HepG2 (cell line): Measurements from ENCODE around the gene ZNF48. TPM values are rescaled to one million over a fixed set of nuclear protein-coding genes. Genes with fewer than 3 reads are reported as not detected.

ENCODE experiments used
- ATAC-seq: fragments of 200-7000 bp; cut with Tn5 transposase; 3 replicates; pipeline ENCODE4 v1.9.1; 2020; ENCODE audit warnings: mild to moderate bottlenecking, moderate library complexity
- BruUV-seq: library from RNA; stranded (reverse); fragments of 400-500 nt; replicated peaks from 2 replicates; lab custom pipeline; 2021; lab: Mats Ljungman, UMichigan
- CTCF ChIA-PET: fragments of 300-600 bp; formaldehyde crosslinking; extraction: SDS; loops from one replicate; lab custom pipeline; 2021; ENCODE audit warnings: low total read pairs, inconsistent platforms, low intra/inter-chr PET ratio; lab: Yijun Ruan, JAX
- POLR2A ChIA-PET: fragments of 350-600 bp; sonication (Branson Sonifier 250); formaldehyde crosslinking; loops from one replicate; lab custom pipeline; 2020; ENCODE audit warnings: antibody characterized with exemption, inconsistent platforms; lab: Yijun Ruan, JAX
- DNase-seq: peaks from one replicate; pipeline ENCODE4 v3.0.0-alpha.2; 2015; ENCODE audit warnings: low spot score
- FAIRE-seq: peaks from 3 replicates; lab custom pipeline; 2011; peaks lifted over from hg19 to GRCh38; lab: Jason Lieb, UNC
- H2AFZ ChIP-seq: one replicate; pipeline ENCODE4 v1.6.1; 2011; ENCODE audit warnings: low read length, inconsistent platforms
- H3K27ac ChIP-seq: fragments of 300-600 bp; 3 replicates; pipeline ENCODE4 v1.8.0; 2011; ENCODE audit warnings: mixed run types, mild to moderate bottlenecking, mixed read lengths, low read length, inconsistent platforms; ENCODE audit not compliant: insufficient read depth; ENCODE audit errors: extremely low read length
- H3K27me3 ChIP-seq, 2 experiments: fragments of 200-600 bp in 1 of 2; 2 replicates in 1 of 2; 3 replicates in 1 of 2; pipeline versions ENCODE4 v1.6.0 to v1.8.0; 2011; ENCODE audit warnings: low read length in 2 of 2, mild to moderate bottlenecking in 2 of 2, moderate library complexity in 2 of 2, inconsistent platforms in 1 of 2; ENCODE audit not compliant: insufficient read depth in 2 of 2, control insufficient read depth in 1 of 2
- H3K36me3 ChIP-seq, 2 experiments: fragments of 200-600 bp in 1 of 2; replicated peaks in 1 of 2; 2 replicates in 1 of 2; 3 replicates in 1 of 2; pipeline versions ENCODE4 v1.5.1 to v1.8.0; 2011; ENCODE audit warnings: low read length in 2 of 2, inconsistent platforms in 1 of 2; ENCODE audit not compliant: insufficient read depth in 2 of 2, control insufficient read depth in 1 of 2
- H3K4me1 ChIP-seq: 2 replicates; pipeline ENCODE4 v1.5.1; 2012; ENCODE audit warnings: low read length, inconsistent platforms; ENCODE audit not compliant: insufficient read depth
- H3K4me2 ChIP-seq: 2 replicates; pipeline ENCODE4 v1.6.0; 2011; ENCODE audit warnings: low read depth, low read length, inconsistent platforms
- H3K4me3 ChIP-seq, 3 experiments: fragments of 200-600 bp in 1 of 3; sonication (generic), shearing (Covaris generic) in 1 of 3; replicated peaks in 1 of 3; 2 replicates each; pipeline ENCODE4 v1.5.1; 2011 to 2016; ENCODE audit warnings: low read length in 3 of 3, inconsistent platforms in 2 of 3, low read depth in 2 of 3, mild to moderate bottlenecking in 2 of 3, control low read depth in 1 of 3, mixed read lengths in 1 of 3; ENCODE audit not compliant: insufficient read depth in 1 of 3
- H3K79me2 ChIP-seq: one replicate; pipeline ENCODE4 v1.6.1; 2011; ENCODE audit warnings: low read length, inconsistent platforms; ENCODE audit not compliant: insufficient read depth
- H3K9ac ChIP-seq: 2 replicates; pipeline ENCODE4 v1.6.0; 2011; ENCODE audit warnings: mild to moderate bottlenecking, low read depth, low read length, inconsistent platforms; ENCODE audit not compliant: insufficient read depth
- H3K9me3 ChIP-seq: 2 replicates; pipeline ENCODE4 v1.5.1; 2012; ENCODE audit warnings: mild to moderate bottlenecking, low read length
- H4K20me1 ChIP-seq: 2 replicates; pipeline ENCODE4 v1.6.0; 2011; ENCODE audit warnings: inconsistent platforms, mild to moderate bottlenecking, low read length, moderate library complexity; ENCODE audit not compliant: insufficient read depth
- AGO1 ChIP-seq: fragments of 200-400 bp; formaldehyde crosslinking; IDR thresholded peaks from 2 replicates; pipeline ENCODE4 v1.6.1; 2017; ENCODE audit warnings: mild to moderate bottlenecking, low read depth, low read length, moderate library complexity; ENCODE audit not compliant: poor library complexity, severe bottlenecking
- HNRNPH1 ChIP-seq: fragments of 200-400 bp; formaldehyde crosslinking; optimal IDR thresholded peaks from 2 replicates; pipeline ENCODE3; 2017; ENCODE audit warnings: mild to moderate bottlenecking, low read depth, low read length
- LBX2 ChIP-seq: sonication (generic); formaldehyde crosslinking; IDR thresholded peaks from 2 replicates; pipeline ENCODE4 v1.5.0; 2020; ENCODE audit warnings: missing genetic modification reagents, mild to moderate bottlenecking, borderline replicate concordance
- POLR2AphosphoS2 ChIP-seq: IDR thresholded peaks from 2 replicates; pipeline ENCODE4 v1.6.1; 2011; ENCODE audit warnings: low read depth, low read length, improper control_type of control experiment
- RBM22 ChIP-seq: fragments of 200-400 bp; formaldehyde crosslinking; optimal IDR thresholded peaks from 2 replicates; pipeline ENCODE3; 2017; ENCODE audit warnings: mild to moderate bottlenecking, low read length, moderate library complexity
- ZC3H13 ChIP-seq: sonication (generic); formaldehyde crosslinking; IDR thresholded peaks from 2 replicates; pipeline ENCODE4 v1.8.1; 2023; ENCODE audit warnings: mild to moderate bottlenecking, missing genetic modification reagents, moderate library complexity
- ZMAT3 ChIP-seq: sonication (generic); formaldehyde crosslinking; conservative IDR thresholded peaks from 2 replicates; pipeline ENCODE4 v1.7.0; 2021; ENCODE audit warnings: missing genetic modification reagents
- ZNF577 ChIP-seq: sonication (generic); formaldehyde crosslinking; IDR thresholded peaks from 2 replicates; pipeline ENCODE4 v1.4.0; 2020; ENCODE audit warnings: mild to moderate bottlenecking, low read depth, missing genetic modification reagents, borderline replicate concordance
- ZNF747 ChIP-seq: sonication (generic); formaldehyde crosslinking; IDR thresholded peaks from 2 replicates; pipeline ENCODE4 v1.8.1; 2023; ENCODE audit warnings: missing genetic modification reagents, mild to moderate bottlenecking, borderline replicate concordance
- ZNF761 ChIP-seq: sonication (generic); formaldehyde crosslinking; conservative IDR thresholded peaks from 2 replicates; pipeline ENCODE4 v1.4.0; 2020; ENCODE audit warnings: mild to moderate bottlenecking, missing genetic modification reagents
- WGBS: methylation state at CpG from one replicate; pipeline ENCODE4 v1.1.6; 2017; ENCODE audit warnings: low lambda C conversion rate; 5-methylcytosine and 5-hydroxymethylcytosine counted together
- in situ Hi-C: cut with HindIII; loops from 2 replicates; pipeline ENCODE4 v1.10.0; 2017; ENCODE audit warnings: low pct_unique_long_range_greater_than_20kb; ENCODE audit not compliant: extremely low pct_ligation_motif_present
- intact Hi-C: fragments of 100-400 bp; cut with micrococcal nuclease; formaldehyde crosslinking; loops from one replicate; pipeline ENCODE4 v1.10.0; 2022; ENCODE audit not compliant: unreplicated experiment
- polyA plus RNA-seq, 8 experiments: library from polyadenylated mRNA; depleted of rRNA in 3 of 8; stranded (reverse) in 7 of 8; unstranded in 1 of 8; fragments of >200 nt; fragmentation: Illumina TruSeq in 4 of 8; extraction: Trizol in 4 of 8; gene quantifications; 2 replicates each; pipeline versions ENCODE4 v1.2.1 to v1.2.3, GENCODE V29; 2011 to 2016; ENCODE audit warnings: low read depth in 4 of 8, missing spikeins in 1 of 8, mixed read lengths in 1 of 8; ENCODE audit not compliant: insufficient read depth in 1 of 8
- total RNA-seq, 5 experiments: library from RNA; depleted of rRNA; stranded (reverse); fragments of >200 nt; fragmentation: Illumina TruSeq; extraction: Trizol; gene quantifications; 2 replicates each; pipeline ENCODE4 v1.2.3, GENCODE V29; 2016; ENCODE audit warnings: low read depth in 1 of 5
- TF ChIP-seq, protein P1 (sequence below): sonication (generic); formaldehyde crosslinking; conservative IDR thresholded peaks from 2 replicates; pipeline ENCODE4 v1.8.1; 2023; ENCODE audit warnings: missing genetic modification reagents
- TF ChIP-seq, protein P2 (sequence below): sonication (generic); formaldehyde crosslinking; IDR thresholded peaks from 2 replicates; pipeline ENCODE4 v1.4.0; 2020; ENCODE audit warnings: mild to moderate bottlenecking, missing genetic modification reagents

ZNF48 gene
- total and polyA plus RNA-seq, 2 of the 13 experiments (the other 11 are each of a cell fraction or from before 2014, with no cell fraction given), result 9.9 to 12.3 TPM

DNA sequence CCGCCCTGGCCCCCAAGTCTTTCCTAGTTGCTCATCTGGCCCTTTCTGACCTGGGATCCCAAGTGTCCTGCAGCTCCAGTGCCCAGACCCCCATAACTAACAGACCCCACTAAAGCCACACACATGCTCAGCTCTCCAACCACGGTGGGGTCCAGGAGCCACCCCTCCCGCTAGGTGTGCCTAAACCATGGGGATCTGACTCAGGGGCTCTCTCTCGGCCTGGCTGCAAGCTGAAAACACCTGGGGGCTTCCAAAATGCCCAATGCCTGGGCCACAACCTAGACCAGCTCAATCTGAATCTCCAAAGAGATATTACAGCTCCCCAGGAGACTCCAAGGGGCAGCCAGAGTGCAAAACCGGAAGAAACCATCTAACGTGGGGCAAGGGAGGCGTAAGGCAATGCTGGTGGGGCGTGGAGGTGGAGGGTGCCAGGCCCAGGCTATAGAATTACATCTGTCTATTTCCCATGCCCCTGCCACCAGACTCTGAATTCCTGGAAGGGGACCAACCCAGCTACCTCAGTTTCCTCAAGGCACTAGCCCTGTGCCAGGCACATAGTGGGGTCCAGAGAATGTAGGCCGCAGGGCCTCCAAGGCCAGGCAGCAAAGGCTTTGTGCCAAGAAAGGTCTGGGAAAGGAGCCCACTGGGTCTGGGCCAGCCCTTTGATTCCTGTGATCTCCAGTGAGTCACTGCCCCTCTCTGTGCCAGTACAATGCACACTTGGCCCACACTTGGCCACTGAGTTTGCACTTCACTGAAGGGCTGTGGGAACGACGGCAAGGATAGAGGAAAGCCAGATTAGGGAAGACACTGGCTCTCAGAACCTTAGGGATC, 43.4 kb upstream of the ZNF48 start:
- intact Hi-C loops (no loop called here), in situ Hi-C loops (loop anchor here (10.0 kb wide), 1 partner anchor 263 kb away; the partner anchor contains the start of gene ZNF689)
- Histone ChIP-seq H3K4me3 (no peak overlapping the region), H3K9me3 (no peaks in the 10 kb centered on the region), H2AFZ (no peak overlapping the region), H3K79me2 (peaks cover 22% of the 10 kb centered on the region), H4K20me1 (no peaks in the 10 kb centered on the region), H3K36me3 (peaks cover 4 to 29% of the 10 kb centered on the region in 2 experiments), H3K4me2 (no peak overlapping the region), H3K27me3 (no peaks in the 10 kb centered on the region; a peak in 1 of 5 replicates), H3K9ac (no peak overlapping the region), H3K27ac (no peak overlapping the region), H3K4me1 (peaks cover 47% of the 10 kb centered on the region)
- BruUV-seq, result no TSS peak
- 95% methylated on average over 10 of the region's 11 CpGs for WGBS
- DNase-seq, result no peak
- no peak for FAIRE-seq
- no peak for ATAC-seq
- CTCF ChIA-PET, result interaction anchor here (0.8 to 2.4 kb wide), 2 partner anchors 17 to 57 kb away, joined by 3 to 10 read pairs; no protein-coding TSS in a partner anchor
- POLR2A ChIA-PET, result interaction anchor here (1.3 to 1.6 kb wide), 5 partner anchors 10 to 58 kb away, joined by 3 to 6 read pairs (median 4); no protein-coding TSS in a partner anchor
- TF ChIP-seq HNRNPH1 (peak; percentile 71), POLR2AphosphoS2 (peak; percentile 60; the same call in 1 of the 2 replicates), ZC3H13 (CRISPR knock-in tag) (0 out of 2 replicates have a peak, but pooled peaks have one; percentile 21), LBX2 (CRISPR knock-in tag) (0 out of 2 replicates have a peak, but pooled peaks have one; percentile 25), ZNF747 (CRISPR knock-in tag) (no peak), ZMAT3 (CRISPR knock-in tag) (no peak), ZNF577 (CRISPR knock-in tag) (no peak), RBM22 (peak; percentile 0), AGO1 (peak; percentile 89), ZNF761 (CRISPR knock-in tag) (0 out of 2 replicates have a peak, but pooled peaks have one; percentile 7)
- TF ChIP-seq, protein P1, sequence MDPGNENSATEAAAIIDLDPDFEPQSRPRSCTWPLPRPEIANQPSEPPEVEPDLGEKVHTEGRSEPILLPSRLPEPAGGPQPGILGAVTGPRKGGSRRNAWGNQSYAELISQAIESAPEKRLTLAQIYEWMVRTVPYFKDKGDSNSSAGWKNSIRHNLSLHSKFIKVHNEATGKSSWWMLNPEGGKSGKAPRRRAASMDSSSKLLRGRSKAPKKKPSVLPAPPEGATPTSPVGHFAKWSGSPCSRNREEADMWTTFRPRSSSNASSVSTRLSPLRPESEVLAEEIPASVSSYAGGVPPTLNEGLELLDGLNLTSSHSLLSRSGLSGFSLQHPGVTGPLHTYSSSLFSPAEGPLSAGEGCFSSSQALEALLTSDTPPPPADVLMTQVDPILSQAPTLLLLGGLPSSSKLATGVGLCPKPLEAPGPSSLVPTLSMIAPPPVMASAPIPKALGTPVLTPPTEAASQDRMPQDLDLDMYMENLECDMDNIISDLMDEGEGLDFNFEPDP (CRISPR knock-in tag), result no peak
- TF ChIP-seq, protein P2, sequence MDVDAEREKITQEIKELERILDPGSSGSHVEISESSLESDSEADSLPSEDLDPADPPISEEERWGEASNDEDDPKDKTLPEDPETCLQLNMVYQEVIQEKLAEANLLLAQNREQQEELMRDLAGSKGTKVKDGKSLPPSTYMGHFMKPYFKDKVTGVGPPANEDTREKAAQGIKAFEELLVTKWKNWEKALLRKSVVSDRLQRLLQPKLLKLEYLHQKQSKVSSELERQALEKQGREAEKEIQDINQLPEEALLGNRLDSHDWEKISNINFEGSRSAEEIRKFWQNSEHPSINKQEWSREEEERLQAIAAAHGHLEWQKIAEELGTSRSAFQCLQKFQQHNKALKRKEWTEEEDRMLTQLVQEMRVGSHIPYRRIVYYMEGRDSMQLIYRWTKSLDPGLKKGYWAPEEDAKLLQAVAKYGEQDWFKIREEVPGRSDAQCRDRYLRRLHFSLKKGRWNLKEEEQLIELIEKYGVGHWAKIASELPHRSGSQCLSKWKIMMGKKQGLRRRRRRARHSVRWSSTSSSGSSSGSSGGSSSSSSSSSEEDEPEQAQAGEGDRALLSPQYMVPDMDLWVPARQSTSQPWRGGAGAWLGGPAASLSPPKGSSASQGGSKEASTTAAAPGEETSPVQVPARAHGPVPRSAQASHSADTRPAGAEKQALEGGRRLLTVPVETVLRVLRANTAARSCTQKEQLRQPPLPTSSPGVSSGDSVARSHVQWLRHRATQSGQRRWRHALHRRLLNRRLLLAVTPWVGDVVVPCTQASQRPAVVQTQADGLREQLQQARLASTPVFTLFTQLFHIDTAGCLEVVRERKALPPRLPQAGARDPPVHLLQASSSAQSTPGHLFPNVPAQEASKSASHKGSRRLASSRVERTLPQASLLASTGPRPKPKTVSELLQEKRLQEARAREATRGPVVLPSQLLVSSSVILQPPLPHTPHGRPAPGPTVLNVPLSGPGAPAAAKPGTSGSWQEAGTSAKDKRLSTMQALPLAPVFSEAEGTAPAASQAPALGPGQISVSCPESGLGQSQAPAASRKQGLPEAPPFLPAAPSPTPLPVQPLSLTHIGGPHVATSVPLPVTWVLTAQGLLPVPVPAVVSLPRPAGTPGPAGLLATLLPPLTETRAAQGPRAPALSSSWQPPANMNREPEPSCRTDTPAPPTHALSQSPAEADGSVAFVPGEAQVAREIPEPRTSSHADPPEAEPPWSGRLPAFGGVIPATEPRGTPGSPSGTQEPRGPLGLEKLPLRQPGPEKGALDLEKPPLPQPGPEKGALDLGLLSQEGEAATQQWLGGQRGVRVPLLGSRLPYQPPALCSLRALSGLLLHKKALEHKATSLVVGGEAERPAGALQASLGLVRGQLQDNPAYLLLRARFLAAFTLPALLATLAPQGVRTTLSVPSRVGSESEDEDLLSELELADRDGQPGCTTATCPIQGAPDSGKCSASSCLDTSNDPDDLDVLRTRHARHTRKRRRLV, result no peak
